Measurements from ENCODE around the gene ZNF83.
"Not testable (repeated sequence)": the region's sequence is repeated elsewhere in the genome, so short reads cannot be mapped to it uniquely, and the experiment has no call there.

ZNF83 gene

DNA sequence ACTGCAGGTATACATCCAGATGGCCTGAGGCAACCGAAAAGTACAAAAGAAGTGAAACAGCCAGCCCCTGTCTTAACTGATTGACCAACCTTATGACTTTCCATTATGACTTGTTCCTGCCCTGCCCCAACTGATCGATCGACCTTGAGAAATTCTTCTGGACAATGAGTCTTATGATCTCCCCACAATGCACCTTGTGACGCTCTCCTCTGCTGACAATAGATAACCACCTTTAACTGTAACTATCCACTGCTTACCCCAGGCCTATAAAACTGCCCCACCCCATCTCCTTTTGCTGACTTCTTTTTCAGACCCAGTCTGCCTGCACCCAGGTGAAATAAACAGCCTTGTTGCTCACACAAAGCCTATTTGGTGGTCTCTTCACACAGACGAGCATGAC, 11.2 kb downstream of the ZNF83 start:
- H3K4me1 Mint-ChIP-seq (ENCODE audit: low read depth in 2 of 2): peaks cover 27 to 35% of the 10 kb centered on the region in 2 donors
- DNase-seq (no peak), ATAC-seq (replicated peaks) (no peak)
- no peak overlapping the region for H3K27ac Mint-ChIP-seq
- H3K36me3 Mint-ChIP-seq (ENCODE audit: insufficient read depth): peaks cover 16% of the 10 kb centered on the region
- no peaks in the 10 kb centered on the region for H3K9me3 Mint-ChIP-seq
- no peak overlapping the region for H3K4me3 Mint-ChIP-seq
- H3K27me3 Mint-ChIP-seq: no peaks in the 10 kb centered on the region

DNA sequence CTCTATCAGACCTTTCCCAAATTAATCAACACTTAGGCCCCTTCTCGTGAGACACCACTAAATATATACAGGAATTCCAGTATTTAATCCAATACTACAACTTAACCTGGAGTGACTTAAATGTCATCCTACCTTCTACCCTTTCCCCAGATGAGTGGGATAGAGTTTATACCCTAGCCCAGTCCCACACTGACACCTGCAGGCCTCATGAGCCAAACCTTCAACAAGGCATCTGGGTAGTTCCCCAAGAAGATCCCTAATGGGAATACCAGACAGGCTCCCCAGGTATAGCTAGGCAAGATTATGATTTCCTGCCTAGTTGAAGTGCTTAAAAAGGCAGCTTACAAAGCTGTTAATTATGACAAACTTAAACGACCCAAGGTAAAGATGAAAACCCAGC, 15.9 kb downstream of the ZNF83 start:
- peaks cover 0 to under 1% of the 10 kb centered on the region in 2 donors for H3K9me3 Mint-ChIP-seq
- H3K27ac Mint-ChIP-seq: peak overlapping the region in 1 of 2 donors; percentile 69
- no peak overlapping the region for H3K4me3 Mint-ChIP-seq
- ATAC-seq (replicated peaks) (no peak), DNase-seq (no peak)
- no peaks in the 10 kb centered on the region for H3K27me3 Mint-ChIP-seq
- peaks cover 10% of the 10 kb centered on the region for H3K36me3 Mint-ChIP-seq (ENCODE audit: insufficient read depth)
- H3K4me1 Mint-ChIP-seq (ENCODE audit: low read depth in 2 of 2): peaks cover 16 to 26% of the 10 kb centered on the region in 2 donors

DNA sequence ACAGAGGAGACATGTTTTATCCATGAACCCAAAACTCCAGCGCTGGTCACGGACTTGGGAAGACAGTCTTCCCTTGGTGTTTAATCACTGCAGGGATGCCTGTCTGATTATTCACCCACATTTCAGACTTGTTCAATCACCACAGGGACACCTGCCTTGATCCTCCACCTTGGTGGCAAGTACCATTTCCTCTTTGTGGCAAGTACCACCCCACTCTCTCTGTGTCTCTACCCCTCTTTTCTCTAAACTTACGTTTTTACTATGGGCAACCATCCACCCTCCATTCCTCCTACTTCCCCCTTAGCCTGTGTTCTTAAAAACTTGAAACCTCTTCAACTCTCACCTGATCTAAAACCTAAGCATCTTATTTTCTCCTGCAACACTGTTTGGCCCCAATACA, 16.8 kb downstream of the ZNF83 start:
- ATAC-seq (replicated peaks) (no peak), DNase-seq (no peak)
- Mint-ChIP-seq H3K9me3 (peaks cover 0 to 7% of the 10 kb centered on the region in 2 donors), H3K27ac (peak overlapping the region in 1 of 2 donors; percentile 69), H3K27me3 (no peaks in the 10 kb centered on the region), H3K4me3 (no peak overlapping the region), H3K4me1 (ENCODE audit: low read depth in 2 of 2) (peaks cover 16 to 26% of the 10 kb centered on the region in 2 donors), H3K36me3 (ENCODE audit: insufficient read depth) (peaks cover 15% of the 10 kb centered on the region)

DNA sequence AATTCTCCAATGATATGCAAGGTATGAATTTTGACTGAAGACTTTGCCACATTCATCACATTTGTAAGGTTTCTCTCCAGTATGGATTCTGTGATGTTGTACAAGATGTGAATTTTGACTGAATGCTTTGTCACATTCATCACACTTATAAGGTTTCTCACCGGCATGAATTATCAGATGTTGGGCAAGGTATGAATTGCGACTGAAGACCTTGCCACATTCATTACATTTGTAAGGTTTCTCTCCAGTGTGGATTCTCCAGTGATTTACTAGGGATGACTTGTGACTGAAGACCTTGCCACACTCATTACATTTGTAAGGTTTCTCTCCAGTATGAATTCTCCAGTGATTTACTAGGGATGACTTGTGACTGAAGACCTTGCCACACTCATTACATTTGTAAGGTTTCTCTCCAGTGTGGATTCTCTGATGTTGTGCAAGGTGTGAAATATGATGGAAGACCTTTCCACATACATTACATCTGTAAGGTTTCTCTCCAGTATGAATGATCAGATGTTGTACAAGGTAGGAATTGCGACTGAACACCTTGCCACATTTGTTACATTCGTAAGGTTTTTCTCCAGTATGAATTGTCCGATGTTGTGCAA, 24.8 kb downstream of the ZNF83 start:
- Mint-ChIP-seq H3K36me3 (ENCODE audit: insufficient read depth) (peaks cover 57% of the 10 kb centered on the region), H3K27ac (no peak overlapping the region), H3K9me3 (peaks cover 2 to 7% of the 10 kb centered on the region in 2 donors), H3K27me3 (no peaks in the 10 kb centered on the region), H3K4me3 (no peak overlapping the region), H3K4me1 (ENCODE audit: low read depth in 2 of 2) (peaks cover 0 to 9% of the 10 kb centered on the region in 2 donors)
- no peak for ATAC-seq (replicated peaks)
- DNase-seq: no peak

DNA sequence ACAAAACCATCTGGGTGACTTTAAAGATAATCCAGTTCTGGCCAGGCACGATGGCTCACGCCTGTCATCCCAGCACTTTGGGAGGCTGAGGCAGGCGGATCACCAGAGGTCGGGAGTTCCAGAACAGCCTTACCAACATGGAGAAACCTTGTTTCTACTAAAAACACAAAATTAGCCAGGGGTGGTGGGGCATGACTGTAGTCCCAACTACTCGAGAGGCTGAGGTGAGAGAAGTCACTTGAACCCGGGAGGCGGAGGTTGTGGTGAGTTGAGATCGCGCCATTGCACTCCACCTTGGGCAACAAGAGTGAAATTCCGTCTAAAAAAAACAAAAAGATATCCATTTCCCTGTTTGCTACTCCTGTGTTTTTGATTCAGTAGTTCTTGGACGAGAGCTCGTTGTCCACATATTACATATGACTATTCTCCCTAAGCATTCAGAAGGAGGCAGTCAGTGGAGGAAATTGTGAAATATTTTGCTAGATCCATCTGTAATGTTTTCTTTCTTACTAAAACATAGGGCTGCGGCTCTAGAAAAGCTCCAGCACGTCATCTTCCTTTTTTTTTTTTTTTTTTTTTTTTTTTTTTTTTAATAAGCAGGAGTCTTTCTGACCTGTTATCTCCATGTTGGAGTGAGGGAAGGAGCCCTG, 34.5 kb downstream of the ZNF83 start:
- H3K9me3 Mint-ChIP-seq: no peaks in the 10 kb centered on the region

DNA sequence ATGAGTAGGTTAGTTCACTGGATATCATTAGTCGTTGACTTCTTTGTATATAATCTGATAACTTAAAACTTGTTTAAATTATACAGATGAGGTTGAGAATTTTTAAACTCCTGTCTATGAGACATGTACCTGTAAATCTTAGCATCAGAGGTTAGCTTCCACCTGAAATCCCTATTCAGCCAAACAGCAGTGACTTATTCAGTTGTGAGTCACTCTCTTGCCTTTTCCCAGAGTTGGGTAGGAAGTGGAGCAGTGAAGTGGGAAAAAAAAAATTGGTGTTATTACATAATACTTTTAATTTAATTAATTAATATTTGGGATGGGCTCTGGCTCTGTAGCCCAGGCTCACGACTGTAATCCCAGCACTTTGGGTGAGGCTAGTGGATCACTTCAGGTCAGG, 35.2 kb downstream of the ZNF83 start:
- Mint-ChIP-seq H3K4me1 (ENCODE audit: low read depth in 2 of 2) (peaks cover 20 to 26% of the 10 kb centered on the region in 2 donors), H3K4me3 (peak overlapping the region; percentile 84 to 92), H3K9me3 (no peaks in the 10 kb centered on the region), H3K27me3 (no peaks in the 10 kb centered on the region), H3K36me3 (ENCODE audit: insufficient read depth) (peaks cover 6% of the 10 kb centered on the region), H3K27ac (peak overlapping the region in 1 of 2 donors; percentile 6)
- ATAC-seq (replicated peaks) (no peak), DNase-seq (no peak)

More for the DNA sequence above, 34.5 kb downstream of the ZNF83 start:
- peaks cover 20 to 27% of the 10 kb centered on the region in 2 donors for H3K4me1 Mint-ChIP-seq (ENCODE audit: low read depth in 2 of 2)
- no peak overlapping the region for H3K4me3 Mint-ChIP-seq
- no peaks in the 10 kb centered on the region for H3K27me3 Mint-ChIP-seq
- peaks cover 6% of the 10 kb centered on the region for H3K36me3 Mint-ChIP-seq (ENCODE audit: insufficient read depth)
- DNase-seq (no peak), ATAC-seq (replicated peaks) (no peak)
- no peak overlapping the region for H3K27ac Mint-ChIP-seq

DNA sequence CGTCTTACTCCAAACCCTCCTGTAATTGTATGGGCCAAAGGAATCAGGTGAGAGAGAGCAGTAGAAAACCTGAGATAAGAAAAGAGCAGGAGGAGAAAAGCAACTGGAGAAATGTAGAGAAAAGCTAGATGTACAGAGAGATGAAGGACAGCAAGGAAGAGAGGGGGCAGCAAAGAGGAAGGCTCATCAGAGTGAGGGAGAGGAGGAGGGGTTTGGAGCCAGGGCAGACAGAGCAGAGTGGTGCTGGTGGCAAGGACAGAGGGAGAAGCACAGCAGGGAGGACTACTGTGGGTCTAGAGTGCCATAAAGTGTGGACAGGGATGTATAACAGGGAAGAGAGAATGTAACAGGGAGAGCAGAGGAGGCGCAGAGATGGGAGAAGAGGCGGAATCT, 36.2 kb downstream of the ZNF83 start:
- Mint-ChIP-seq H3K4me1 (ENCODE audit: low read depth in 2 of 2) (peaks cover 19 to 22% of the 10 kb centered on the region in 2 donors), H3K27ac (peak overlapping the region; percentile 78 to 93), H3K4me3 (peak overlapping the region; percentile 84 to 92)
- not testable (repeated sequence) for H3K9me3 Mint-ChIP-seq; ATAC-seq (replicated peaks); H3K36me3 Mint-ChIP-seq (ENCODE audit: insufficient read depth); DNase-seq; H3K27me3 Mint-ChIP-seq

DNA sequence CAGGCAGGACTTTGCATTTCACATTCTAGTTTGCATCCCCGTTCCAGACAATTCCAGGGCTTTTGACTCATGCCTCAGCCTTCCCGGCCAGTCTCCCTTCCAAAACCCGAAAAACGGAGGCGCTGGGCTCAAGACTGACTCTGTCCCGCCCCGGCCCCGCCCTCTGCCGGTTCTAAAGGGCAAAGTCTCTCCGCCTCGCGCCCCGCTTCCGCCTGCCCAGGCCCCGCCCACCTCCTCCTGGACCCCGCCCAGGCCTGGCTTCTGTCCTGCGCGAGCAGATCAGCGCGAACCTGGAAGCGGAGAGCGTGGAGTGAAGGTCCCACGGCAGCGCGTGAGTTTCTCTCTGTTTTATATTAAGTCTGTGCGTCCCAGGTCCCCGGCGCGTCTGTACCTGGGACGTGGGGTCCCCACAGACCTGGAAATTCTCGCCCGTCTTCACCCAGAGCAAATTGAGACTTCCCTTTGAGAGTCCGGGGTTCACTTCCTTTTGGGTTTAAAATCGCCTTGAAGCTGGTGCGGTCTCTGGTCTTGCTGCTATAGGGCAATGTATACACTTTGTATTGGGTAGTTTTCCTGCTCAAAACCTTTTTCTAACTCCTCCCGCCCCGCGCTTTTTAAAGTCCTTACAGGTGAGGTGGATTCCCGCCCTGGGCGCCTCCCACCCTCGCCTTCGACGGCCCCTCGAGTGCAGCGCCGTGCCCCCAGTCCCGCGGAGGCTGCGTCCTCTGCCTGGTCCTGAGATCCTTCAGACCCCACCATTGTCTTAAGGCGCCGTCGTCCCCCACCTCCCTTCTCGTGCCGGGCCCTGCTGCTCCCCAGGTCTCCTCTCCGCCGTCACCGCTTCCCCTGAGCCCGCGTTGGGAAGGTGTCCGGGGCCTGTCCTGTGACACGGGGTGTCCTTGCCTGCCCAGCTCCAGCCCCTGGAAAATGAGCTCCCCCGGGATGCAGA, 36.9 kb downstream of the ZNF83 start:
- DNase-seq (peak; percentile 93 to 94 (median 93)), ATAC-seq (replicated peaks) (peak; percentile 97)
- H3K36me3 Mint-ChIP-seq (ENCODE audit: insufficient read depth): peaks cover 10% of the 10 kb centered on the region
- peaks cover 17 to 22% of the 10 kb centered on the region in 2 donors for H3K4me1 Mint-ChIP-seq (ENCODE audit: low read depth in 2 of 2)
- H3K4me3 Mint-ChIP-seq: peak overlapping the region; percentile 84 to 92
- no peaks in the 10 kb centered on the region for H3K9me3 Mint-ChIP-seq
- H3K27ac Mint-ChIP-seq: peak overlapping the region; percentile 78 to 93
- no peaks in the 10 kb centered on the region for H3K27me3 Mint-ChIP-seq

DNA sequence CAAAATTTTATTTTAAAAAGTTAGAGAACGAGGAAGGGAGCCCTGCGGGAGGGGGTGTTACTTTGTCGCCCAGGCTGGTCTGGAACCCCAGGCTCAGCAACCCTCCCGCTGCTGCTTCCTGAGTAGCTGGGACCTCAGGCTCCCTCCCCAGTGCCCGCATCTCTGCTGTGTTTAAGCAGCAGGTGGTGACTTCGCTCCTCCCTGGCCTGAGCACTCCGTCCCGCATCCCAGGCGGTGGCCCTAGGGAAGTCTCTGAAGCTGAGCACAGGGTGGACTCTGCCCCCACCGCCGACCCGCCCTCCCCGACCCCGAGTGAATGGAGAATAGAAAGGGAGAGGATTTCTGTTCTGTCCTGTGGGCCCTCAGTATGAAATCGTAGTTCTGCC, 37.5 kb downstream of the ZNF83 start:
- peaks cover 15 to 22% of the 10 kb centered on the region in 2 donors for H3K4me1 Mint-ChIP-seq (ENCODE audit: low read depth in 2 of 2)
- H3K27ac Mint-ChIP-seq: peak overlapping the region; percentile 78 to 93
- H3K27me3 Mint-ChIP-seq: no peaks in the 10 kb centered on the region
- peak overlapping the region; percentile 84 to 92 for H3K4me3 Mint-ChIP-seq
- H3K9me3 Mint-ChIP-seq: no peaks in the 10 kb centered on the region
- peaks cover 12% of the 10 kb centered on the region for H3K36me3 Mint-ChIP-seq (ENCODE audit: insufficient read depth)
- DNase-seq (peak in 1 of 3 experiments; percentile 13), ATAC-seq (replicated peaks) (peak; percentile 25)

DNA sequence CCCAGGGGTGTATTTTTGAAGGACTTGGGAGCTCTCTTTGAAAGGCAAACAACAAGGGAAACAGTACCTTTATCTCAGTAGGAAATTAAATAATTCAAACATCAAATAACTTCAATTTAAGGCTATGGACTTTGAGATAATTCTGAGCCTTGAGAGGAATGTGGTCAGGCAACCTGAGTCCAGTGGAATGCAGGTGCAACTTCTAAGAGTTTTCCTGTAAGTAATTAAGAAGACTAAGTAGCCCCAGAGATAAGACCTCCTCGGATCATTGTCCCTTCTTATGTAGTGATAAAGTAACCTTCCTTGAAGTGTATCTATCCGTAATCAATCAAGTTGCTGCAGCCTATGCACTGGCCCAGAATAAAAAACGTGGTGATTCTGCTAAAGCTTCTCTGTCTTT, 38.9 kb downstream of the ZNF83 start:
- Mint-ChIP-seq H3K27ac (no peak overlapping the region), H3K27me3 (no peaks in the 10 kb centered on the region), H3K9me3 (no peaks in the 10 kb centered on the region), H3K36me3 (ENCODE audit: insufficient read depth) (peaks cover 15% of the 10 kb centered on the region), H3K4me3 (no peak overlapping the region), H3K4me1 (ENCODE audit: low read depth in 2 of 2) (peaks cover 10 to 18% of the 10 kb centered on the region in 2 donors)
- no peak for DNase-seq
- no peak for ATAC-seq (replicated peaks)

DNA sequence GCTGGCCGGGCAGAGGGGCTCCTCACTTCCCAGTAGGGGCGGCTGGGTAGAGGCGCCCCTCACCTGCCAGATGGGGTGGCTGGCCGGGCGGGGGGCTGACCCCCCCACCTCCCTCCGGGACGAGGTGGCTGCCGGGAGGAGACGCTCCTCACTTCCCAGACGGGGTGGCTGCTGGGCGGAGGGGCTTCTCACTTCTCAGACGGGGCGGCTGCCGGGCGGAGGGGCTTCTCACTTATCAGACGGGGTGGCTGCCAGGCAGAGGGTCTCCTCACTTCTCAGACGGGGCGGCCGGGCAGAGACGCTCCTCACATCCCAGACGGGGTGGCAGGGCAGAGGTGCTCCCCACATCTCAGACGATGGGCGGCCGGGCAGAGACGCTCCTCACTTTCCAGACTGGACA, 44.7 kb downstream of the ZNF83 start:
- H3K27me3 Mint-ChIP-seq; H3K4me3 Mint-ChIP-seq; H3K9me3 Mint-ChIP-seq; ATAC-seq (replicated peaks); H3K27ac Mint-ChIP-seq; DNase-seq; H3K4me1 Mint-ChIP-seq (ENCODE audit: low read depth in 2 of 2): not testable (repeated sequence)
- H3K36me3 Mint-ChIP-seq (ENCODE audit: insufficient read depth): peaks cover 19% of the 10 kb centered on the region

DNA sequence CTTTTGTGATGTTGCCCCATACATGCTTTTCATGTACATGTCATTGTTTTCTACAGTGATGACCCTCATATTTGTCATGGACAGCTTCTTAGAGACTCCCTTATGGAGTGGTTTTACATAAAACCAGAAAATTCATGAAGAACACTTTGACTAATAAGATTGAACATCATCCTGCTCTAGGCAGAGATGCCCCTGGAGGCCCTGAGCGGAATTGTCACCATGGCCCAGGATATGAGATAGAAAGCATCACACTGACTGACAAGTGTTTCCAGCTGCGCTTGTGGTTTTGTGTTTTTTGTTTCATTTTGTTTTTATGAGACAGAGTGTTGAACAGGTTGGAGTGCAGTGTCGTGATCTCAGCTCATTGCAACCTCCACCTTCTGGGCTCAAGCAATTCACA, 45.9 kb downstream of the ZNF83 start:
- Mint-ChIP-seq H3K27me3 (no peaks in the 10 kb centered on the region), H3K4me1 (ENCODE audit: low read depth in 2 of 2) (peaks cover 0 to 5% of the 10 kb centered on the region in 2 donors), H3K4me3 (no peak overlapping the region), H3K36me3 (ENCODE audit: insufficient read depth) (peaks cover 19% of the 10 kb centered on the region), H3K9me3 (no peaks in the 10 kb centered on the region), H3K27ac (no peak overlapping the region)
- ATAC-seq (replicated peaks): no peak
- no peak for DNase-seq

DNA sequence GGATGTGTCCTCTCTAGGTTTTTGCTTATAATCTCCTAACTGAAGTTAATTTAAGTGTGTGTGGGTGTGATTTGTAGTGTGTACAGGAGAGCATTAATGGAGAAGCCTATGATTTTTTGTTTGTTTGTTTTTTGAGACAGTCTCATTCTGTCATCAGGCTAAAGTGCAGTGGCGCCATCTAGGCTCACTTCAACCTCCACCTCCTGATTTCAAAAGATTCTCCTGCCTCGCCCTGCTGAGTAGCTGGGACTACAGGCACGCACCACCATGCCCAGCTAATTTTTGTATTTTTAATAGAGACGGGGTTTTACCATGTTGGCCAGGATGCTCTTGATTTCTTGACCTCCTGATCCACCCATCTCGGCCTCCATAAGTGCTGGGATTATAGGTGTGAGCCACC, 47.4 kb downstream of the ZNF83 start:
- H3K4me3 Mint-ChIP-seq: no peak overlapping the region
- no peak for ATAC-seq (replicated peaks)

More for the DNA sequence above, 47.4 kb downstream of the ZNF83 start:
- no peaks in the 10 kb centered on the region for H3K9me3 Mint-ChIP-seq
- H3K36me3 Mint-ChIP-seq (ENCODE audit: insufficient read depth): peaks cover 16% of the 10 kb centered on the region
- no peaks in the 10 kb centered on the region for H3K27me3 Mint-ChIP-seq
- DNase-seq: no peak
- H3K27ac Mint-ChIP-seq: peak overlapping the region in 1 of 2 donors; percentile 44
- peaks cover 0 to 5% of the 10 kb centered on the region in 2 donors for H3K4me1 Mint-ChIP-seq (ENCODE audit: low read depth in 2 of 2)

All from effector memory CD8-positive, alpha-beta T cell (primary cell).